ENCODE measurements around the gene AHCYL2.
A peak's percentile ranks its signal among the peaks of the same experiment; 100 is the strongest.
"Not testable (repeated sequence)": the region's sequence is repeated elsewhere in the genome, so short reads cannot be mapped to it uniquely, and the experiment has no call there.

AHCYL2 gene

DNA sequence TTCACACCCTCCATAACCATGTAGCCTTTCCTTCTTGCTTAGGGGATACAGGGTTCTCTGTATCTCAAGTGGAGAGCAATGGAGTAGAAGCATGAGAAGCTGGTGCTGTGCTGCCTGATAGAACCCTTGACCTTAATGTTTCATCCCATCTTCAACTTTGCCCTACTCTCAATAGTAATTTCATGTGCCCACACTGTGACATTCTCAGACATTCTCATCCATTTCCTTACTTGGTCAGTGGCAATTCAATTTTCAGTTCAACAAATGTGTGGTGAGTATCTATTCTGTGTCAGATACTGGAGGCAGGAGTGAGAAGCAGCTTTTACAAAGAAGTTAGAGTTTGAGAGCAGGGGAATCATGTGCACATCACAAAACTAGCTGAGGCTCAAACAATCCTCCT, 225.5 kb downstream of the AHCYL2 start:
- no peak for DNase-seq (ENCODE audit: low spot score)

DNA sequence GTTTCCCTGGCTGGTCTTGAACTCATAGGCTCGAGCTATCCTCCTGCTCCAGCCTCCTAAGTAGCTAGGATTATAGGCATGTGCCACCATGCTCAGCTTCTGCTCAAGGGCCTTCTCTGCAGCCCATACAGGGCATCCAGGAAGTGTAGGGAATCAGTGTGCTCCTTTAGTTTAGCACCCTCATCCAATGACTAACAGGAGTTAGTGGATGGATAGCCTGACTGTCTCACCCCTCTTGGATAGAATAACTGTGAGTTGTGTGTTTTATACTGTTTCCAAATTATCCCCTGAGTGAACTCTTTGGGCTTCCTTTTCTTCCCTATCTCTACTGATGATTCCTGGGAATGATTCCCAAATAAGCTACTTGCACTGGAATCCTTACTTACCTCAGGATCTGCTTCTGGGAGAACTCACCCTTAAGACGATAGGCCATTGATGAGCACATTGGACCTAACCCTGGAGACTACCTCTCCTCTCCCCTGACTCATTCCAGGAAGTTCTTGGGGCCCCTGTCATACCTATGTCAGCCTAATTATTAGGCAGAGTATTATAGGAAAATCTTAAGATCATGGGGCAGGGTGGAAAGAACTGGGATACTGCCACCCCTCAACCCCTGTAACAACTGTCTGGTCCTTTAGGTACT, 227.9 kb downstream of the AHCYL2 start:
- no peak for DNase-seq (ENCODE audit: low spot score)

DNA sequence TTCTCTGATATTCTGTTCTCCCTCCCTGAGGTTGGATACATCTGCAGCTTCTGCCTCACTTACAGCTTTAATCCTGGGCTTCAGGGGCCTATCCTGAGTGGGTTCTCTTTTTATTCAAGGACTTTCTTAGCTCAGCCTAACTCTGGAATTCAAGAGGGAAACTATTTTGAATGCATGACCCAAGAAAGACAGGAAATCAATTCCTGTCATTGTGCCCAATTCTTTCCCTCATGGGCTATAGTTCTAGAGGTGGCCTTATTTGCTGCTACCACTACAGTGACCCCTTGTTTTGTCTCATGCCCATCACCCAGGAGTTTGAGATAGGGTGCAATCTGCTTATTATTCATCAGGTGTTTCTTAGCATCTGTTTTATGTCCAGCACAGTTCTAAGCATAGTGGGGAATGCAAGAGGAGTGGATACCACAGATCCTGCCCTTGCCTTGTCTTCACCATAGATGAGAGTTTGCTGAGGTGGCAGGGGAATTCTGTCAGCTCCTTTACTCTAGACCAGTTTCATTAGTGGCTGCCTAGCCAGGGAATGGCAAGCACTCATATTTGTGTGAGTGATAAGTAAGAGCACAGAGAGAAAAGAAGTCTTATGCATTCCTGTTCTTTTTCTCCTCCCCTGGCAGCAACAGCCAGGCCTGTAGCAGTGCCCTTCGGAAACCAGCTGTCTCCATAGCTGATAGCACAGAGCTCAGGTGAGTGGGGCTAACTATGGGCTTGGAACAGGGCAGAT, 228.8 kb downstream of the AHCYL2 start:
- DNase-seq (ENCODE audit: low spot score): no peak

DNA sequence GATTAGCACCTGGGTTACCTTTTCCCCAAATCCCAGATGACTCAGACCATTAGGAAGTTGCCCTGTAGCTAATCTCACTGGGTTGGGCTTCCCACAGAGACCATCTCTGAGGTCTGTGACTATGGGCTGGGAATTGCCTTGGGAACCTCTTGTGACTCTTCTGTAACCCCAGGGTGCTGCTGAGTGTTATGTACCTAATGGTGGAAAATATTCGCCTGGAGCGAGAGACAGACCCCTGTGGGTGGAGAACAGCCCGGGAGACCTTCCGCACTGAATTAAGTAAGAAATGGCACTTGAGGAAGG, 229.4 kb downstream of the AHCYL2 start:
- no peak for DNase-seq (ENCODE audit: low spot score)

DNA sequence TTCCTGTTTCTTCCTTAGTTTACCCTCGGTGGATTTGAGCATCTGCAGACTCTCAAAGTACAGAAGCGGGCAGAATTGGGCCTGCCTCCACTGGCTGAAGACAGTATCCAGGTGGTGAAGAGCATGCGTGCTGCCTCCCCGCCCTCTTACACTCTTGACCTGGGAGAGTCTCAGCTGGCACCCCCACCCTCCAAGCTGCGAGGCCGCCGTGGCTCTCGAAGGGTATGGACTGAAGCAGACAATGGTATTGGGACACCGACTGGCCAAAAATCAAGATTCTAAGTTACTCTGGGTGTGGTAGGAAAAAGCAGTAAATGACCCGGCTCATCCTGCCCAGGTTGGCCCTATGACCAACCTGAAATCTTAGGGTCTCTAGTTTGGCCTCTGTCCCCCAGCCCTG, 231.6 kb downstream of the AHCYL2 start:
- DNase-seq (ENCODE audit: low spot score): no peak

DNA sequence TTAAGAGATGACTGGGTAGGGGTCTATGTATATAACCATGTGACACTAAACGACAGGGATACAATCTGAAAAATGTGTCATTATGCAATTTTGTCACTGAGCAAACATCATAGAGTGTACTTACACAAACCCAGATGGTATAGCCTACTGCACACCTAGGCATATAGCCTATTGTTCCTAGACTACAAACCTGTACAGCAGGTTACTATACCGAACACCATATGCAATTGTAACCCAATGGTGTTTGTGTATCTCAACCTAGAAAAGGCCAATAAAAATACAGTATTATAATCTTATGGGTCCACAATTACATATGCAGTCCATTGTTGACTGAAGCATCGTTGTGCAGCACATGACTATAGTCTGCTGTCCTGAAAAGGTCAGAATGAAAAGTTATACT, 232.3 kb downstream of the AHCYL2 start:
- DNase-seq (ENCODE audit: low spot score): no peak

DNA sequence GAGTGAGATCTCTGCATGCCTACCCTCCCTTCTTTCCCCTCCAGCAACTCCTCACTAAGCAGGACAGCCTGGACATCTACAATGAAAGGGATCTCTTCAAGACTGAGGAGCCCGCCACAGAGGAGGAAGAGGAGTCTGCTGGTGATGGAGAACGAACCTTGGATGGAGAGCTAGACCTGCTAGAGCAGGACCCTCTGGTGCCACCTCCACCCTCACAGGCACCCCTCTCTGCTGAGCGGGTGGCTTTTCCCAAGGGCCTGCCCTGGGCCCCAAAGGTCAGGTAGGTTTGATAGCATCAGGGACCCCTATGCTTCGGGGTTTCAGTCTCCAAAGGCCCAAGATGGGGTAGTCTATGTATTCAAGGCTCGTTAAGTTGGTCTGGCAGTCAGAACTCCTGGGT, 233.3 kb downstream of the AHCYL2 start:
- no peak for DNase-seq (ENCODE audit: low spot score)

DNA sequence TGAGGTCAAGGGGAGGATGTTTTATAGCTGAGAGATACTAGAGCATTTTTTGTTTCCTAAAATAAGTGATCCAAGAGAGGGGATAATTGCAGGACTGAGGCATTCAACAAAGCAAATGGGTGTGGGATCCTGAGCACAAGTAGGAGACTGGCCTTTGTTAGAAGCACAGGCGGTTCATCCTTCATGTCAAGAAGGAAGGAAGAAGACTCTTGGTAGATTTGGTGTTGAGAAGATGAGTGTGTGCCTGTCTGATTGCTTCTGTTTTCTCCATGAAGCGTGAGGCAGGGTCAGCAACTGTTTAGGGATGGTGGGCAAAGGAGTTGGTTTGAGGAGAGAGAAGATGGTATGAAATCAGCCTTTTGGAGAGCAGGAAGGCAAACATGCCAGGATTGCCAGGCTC, 237.0 kb downstream of the AHCYL2 start:
- no peak for DNase-seq (ENCODE audit: low spot score)

DNA sequence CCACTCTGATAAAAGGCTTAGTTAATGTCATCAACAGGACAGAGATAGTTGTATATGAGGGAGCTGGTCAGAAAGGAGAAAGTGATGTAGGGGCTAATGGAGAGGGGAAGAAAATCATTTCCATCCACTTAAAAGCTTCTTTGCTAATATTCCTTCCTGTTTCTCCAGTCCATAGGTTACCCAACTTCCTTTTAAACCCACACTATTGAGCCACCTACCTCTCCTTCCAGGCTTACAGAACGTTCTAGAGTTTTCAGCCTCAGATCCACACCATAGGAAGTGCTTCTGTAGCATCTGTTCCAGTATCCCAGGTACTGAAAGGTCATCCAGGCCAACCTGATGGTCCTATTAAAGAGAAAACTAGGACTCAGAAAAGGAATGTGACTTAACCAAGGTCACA, 237.6 kb downstream of the AHCYL2 start:
- DNase-seq (ENCODE audit: low spot score): no peak

DNA sequence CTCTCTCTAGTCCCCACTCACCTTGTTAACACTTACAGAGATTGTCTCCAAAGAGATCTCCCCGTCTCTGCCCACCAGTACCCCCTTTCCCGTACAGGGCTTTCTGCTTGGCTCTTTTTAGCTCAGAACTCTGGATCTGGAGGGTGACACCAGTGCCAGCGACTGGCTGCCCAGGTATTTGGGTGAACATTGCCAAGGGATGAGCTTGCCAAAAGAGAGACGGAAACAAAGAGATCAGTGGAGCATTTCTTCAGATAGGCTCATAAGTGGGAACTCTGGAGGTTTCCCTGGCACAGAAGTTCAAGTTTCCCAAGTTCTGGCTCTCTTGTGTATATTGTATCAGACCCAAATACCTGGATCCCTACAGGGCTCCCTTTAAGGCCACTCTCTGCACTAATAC, 239.4 kb downstream of the AHCYL2 start:
- no peak for DNase-seq (ENCODE audit: low spot score)

DNA sequence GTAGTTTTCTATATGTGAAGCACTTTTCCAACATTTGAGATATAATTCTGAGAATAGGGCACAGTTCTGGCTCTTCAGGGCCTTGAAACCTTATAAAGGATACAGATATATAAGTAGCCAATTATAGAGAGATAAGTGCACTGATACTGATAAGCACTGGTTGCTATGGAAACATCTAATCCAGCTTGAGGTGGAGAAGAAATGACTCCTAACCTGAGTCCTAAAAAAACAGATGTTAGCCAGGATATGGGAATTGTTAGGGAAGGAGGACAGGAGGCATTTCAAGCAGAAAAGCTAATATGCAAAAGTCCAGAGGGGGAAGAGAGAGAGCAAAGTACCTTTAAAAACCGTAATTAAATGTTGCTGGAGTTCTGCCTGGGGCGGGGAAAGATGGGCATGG, 240.2 kb downstream of the AHCYL2 start:
- DNase-seq (ENCODE audit: low spot score): peak; percentile 58

DNA sequence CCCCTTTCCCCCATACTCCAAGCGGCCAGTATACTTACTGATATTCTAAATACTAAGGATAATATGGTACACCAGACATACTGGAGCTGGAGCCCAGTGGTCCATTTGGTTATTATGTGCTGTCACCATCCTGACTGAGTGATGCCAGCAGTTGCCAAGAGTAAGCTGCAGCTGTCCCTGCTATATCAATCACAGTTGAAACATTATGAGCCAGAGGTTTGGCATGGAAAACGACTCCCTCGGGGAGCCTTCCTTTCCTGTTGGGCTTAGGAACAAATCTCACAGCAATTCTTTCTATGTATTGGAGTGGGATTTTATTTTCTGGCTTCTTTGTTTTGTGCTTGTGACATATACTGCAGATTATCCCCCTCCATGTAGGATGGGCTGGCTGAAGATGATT, 242.0 kb downstream of the AHCYL2 start:
- DNase-seq (ENCODE audit: low spot score): no peak

DNA sequence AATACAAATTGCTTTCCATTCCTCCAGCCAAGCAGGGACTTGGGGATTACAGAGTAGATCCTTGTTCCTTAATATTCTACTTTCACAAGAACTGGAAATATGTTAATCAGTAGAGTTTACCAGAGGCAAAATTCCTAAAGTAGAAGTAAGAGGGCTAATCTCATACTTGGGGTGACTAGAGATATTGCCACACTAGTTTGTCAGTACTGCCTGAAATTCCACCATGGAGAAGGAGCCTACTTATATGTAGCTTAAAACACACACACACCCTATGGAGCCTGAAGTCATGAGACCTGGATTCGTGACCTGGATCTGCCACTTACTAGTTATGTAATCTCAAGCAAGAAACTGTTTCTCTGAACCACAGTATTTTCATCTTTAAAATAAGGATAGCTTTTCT, 243.3 kb downstream of the AHCYL2 start:
- DNase-seq (ENCODE audit: low spot score): no peak

DNA sequence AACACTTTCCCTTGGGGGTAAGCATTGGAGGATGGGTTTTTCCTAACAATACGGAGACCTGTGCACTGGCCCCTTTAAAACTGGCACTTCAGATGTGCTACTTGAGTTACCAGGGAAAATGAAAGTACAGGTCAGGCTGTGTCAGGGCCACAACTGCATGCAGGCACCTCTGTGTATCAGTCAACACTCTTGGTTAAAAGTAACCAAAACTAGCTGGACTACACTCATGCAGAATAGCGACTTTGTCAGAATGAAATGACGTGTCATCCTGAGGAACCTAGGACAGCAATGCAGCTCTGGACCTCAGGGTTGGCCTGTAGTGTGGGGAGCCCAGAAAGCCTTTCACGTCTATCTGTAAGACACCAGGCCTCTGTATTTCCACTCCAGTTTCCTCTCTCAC, 243.7 kb downstream of the AHCYL2 start:
- no peak for DNase-seq (ENCODE audit: low spot score)

DNA sequence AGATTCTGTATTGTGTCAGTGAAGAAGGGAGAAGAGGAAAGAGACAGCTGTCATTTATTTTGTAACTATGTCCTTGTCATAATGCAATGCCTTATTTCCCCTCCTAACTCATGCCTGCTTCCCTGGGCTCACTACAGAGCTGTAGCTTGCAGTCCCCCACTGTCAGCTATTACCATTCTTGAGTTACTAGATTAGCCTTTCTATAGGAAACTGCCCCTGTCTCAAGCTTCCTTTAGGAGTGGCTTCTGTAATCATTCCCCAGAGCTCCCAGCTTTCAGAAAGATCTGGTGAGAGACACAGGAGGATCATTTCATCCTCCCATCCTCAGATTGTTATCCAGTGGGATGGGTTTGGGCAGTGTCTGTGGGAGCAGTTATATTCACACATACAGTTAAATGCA, 245.1 kb downstream of the AHCYL2 start:
- no peak for DNase-seq (ENCODE audit: low spot score)

DNA sequence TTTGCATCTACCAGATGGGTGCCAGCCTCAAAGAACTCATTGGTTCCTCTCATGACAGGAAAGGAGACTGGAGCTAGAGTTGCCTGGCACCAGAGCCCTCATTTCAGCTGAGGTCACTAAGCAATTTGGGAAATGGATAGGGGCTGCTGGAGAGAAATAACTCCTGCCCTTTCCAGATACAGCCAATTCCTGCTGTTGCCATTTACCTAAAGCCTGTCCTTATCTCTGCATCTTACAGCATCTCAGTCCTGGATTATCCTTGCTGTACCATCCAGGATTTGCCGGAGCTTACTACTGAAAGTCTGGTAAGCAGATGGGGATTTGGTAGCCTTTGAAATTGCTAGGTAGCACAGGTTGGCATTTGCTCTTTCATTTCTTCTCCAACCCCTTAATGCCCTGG, 245.6 kb downstream of the AHCYL2 start:
- DNase-seq (ENCODE audit: low spot score): peak; percentile 20

DNA sequence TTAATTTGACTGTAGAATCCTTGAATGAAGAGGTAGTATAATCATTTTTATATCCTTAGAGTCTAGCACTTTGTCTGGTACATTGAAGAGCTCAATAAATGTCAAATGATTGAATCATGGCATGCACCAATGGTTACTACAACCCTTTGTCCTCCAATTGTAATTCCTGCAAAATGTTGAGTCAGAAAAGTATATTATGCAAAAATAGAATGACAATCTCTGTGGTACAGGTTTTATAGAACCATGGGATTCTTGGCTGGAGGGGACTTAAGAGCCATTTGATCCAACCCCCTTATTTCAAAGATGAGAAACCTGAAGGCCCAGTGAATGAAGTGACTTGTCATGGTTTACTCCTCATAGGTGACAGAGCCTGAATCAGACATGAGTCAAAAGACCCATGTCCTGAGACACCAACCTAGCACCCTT, 246.6 kb downstream of the AHCYL2 start:
- DNase-seq (ENCODE audit: low spot score): no peak

DNA sequence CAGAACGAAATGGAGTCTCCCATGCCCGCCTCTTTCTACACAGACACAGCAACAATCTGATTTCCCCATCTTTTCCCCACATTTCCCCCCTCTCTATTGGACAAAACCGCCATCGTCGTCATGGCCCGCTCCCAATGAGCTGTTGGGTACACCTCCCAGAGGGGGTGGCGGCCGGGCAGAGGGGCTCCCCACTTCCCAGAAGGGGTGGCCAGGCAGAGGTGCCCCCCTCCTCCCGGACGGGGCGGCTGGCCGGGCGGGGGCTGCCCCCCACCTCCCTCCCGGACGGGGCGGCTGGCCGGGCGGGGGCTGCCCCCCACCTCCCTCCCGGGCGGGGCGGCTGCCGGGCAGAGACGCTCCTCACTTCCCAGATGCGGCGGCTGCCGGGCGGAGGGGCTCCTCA, 251.1 kb downstream of the AHCYL2 start:
- not testable (repeated sequence) for DNase-seq (ENCODE audit: low spot score)

DNA sequence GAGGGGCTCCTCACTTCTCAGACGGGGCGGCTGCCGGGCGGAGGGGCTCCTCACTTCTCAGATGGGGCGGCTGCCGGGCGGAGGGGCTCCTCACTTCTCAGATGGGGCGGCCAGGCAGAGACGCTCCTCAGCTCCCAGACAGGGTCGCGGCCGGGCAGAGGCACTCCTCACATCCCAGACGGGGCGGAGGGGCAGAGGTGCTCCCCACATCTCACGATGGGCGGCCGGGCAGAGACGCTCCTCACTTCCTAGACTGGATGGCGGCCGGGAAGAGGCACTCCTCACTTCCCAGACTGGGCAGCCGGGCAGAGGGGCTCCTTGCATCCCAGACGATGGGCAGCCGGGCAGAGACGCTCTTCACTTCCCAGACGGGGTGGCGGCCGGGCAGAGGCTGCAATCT, 251.6 kb downstream of the AHCYL2 start:
- DNase-seq (ENCODE audit: low spot score): not testable (repeated sequence)

Small RNA genes lying within 50 kb of the gene (small RNA-seq; reads per million reads assigned to genes)
- 0 to 0.09 reads per million in 2 experiments for gene AC009244.1
- 0 reads per million in 2 experiments for gene SNRPGP3
